HG03175 (cell line): ENCODE data around the gene MED4.

Source experiments
- ATAC-seq: cut with Tn5 transposase; IDR thresholded peaks from one replicate; pipeline ENCODE4 v1.9.1; 2021; ENCODE audit warnings: mild to moderate bottlenecking, moderate library complexity; ENCODE audit not compliant: unreplicated experiment

MED4 gene

DNA sequence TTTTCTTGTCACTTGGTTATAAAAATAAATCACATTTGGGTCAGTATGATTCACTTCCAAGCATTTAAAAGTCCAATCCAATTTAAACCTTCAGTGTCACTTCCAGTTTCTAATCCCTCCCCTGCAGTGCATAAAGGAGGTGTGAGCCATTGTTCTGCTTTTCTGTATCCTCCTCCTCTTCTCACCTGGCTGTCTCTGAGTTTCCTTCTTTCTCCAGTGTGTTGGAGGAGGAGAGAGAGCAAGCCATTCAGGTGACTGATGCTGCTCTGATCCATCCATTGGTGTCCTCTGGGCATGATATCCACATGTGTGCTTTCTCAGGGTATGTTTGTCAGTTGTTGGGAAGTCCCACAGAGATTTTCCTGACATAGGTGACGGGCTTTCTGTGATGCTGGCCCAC lies 56.1 kb downstream of the MED4 start:
- ATAC-seq: no peak

DNA sequence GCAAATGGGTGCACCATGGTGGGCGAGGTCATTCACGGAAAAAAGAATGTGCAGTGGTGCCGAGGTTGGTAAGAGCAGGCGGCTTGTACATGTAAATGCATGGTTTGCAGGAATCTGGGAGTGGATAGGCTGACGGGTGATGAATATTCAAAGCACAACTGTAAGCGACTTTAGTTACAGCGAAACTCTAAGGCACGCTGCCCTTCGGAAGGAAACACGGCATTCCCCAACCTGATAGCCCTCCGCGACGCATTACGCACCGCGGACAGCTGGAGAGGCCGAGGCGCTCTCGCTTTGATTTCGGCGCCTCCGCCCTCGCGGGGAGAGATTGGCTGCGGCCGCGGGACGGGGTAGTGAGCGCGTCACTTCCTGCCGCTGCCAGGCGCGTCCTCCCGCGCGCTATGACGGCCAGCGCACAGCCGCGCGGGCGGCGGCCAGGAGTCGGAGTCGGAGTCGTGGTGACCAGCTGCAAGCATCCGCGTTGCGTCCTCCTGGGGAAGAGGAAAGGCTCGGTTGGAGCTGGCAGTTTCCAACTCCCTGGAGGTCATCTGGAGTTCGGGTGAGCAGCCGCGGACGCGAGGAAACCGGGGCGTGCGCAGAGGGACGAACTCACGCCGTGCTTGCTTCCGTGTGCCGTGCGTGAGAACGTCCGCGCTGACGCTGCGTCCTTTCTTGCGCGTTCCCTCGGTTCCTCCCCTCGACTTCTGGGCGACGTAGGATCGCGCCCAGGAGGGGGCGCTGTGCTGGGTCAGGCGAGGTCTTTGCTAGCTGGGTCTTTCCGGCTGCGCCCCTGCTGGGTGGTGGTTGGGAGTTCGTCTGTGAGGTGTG lies 57.3 kb downstream of the MED4 start, which contains the start of gene NUDT15:
NUDT15 (plus strand) TSS at position 381 of the 828 bp plus-strand sequence; CDS start at position 402, 21 bp downstream.
- peak; percentile 94 for ATAC-seq

DNA sequence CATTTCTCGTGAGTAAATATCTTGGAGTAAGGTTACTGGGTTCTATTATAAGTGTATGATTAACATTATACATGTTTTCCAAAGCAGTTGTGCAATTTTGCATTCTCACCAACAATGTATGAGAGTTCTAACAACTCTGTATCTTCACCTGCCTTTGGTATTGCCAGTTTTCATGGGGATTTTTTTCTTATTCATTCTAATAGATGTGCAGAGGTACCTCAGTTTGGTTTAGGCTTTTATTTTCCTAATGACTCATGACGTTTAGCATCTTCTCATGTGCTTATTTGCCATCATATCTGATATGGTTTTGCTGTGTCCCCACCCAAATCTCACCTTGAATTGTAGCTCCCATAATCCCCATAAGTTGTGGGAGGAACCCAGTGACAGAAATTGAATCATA lies 65.0 kb downstream of the MED4 start:
- no peak for ATAC-seq

DNA sequence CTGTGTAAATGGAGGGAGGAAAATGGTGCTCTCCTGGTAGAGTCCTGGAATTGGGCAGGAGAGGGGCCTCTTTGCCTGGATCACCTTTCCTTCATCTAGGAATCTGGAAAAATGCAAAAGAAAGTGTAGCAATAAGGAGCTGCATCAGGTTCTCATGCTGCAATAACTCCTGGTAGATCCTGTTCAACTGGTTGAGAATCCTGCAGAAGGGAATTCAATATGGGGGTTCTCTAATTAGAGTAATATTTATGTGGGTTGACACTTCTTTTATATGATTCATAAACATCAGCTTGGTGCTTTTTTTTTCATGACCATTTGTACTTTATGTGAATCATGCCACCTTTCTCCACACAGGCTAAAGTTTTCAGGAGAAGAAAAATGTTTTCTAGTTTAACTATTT lies 66.8 kb downstream of the MED4 start:
- no peak for ATAC-seq
